Measurements from ENCODE around the gene NEK5.

Gene NEK5

DNA sequence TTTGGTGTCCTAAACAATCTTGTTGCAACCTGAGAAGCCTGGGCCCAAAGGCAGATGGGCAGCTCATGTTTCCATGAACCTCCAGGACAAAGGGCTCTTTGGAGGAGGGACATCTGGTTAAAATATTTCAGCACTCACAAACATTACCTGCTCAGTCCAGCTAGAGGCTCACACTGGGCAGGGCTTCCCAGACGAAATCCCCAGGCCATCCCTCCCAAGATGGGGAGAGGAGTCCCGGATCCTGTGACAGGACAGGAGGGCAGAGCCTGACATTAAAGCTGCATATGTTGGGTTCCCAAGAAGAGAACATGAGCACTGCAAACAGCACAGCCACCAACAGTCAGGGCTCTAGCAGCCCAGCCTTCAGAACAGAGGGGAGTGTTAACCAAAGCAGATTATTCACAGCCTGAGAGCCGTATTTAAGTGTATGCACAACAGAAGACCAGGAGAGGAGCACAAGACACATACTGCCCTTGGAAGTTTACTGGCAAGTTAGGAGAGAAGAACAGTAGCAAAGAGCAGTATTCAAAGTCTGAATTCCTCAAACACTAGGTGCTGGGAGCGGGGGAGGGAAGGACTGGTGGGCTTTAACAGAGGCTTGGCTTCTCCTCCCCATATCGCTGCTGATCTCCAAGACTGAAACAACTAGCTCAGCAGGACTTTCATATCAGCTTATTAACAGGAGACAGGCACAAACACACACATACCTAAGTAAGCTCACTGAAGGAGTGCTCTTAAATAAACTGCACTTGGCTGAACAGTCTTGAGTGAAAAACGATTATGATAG, 130.0 kb downstream of the NEK5 start:
- no peak overlapping the region for H3K9ac ChIP-seq (ENCODE audit: insufficient read length)

DNA sequence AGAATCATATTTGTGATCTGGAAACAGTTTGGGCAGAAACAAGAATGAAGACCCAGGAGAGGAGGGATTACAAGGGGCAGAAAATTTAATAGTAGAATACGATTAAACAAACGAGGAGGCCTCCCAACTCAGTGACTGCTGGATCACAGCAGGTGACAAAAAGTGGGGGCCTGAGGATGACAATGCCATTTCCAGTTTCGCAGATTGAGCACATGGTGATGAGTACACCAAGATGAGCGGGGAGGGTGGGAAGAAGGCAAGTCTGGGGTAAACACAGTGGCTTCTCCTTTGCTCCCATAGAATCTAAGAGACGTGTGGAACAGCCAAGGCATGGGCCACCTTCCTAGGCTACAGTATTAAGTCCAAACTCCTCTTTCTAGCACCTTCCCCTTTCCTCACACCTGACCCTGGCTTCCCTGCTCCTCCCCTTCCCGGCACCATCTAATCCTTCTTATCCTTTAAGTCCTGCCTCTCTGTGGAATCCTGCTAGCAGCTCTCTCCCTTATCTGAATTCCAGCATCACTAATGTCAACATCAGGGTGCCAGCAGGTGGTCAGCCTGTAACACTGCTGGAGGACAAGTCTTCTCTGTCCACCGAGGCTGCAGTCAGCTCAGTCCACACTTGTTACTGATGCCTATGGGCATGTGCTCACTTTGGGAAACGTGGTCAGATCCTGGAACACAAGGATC, 131.1 kb downstream of the NEK5 start:
- no peak for DNase-seq (ENCODE audit: low read depth, low spot score)

More for the DNA sequence above, 130.0 kb downstream of the NEK5 start:
- no peak for TF ChIP-seq EZH2 (IDR thresholded peaks at IDR 0.05)
- no peak for TF ChIP-seq POLR2AphosphoS5 (IDR thresholded peaks at IDR 0.05; ENCODE audit: borderline replicate concordance, low read depth, low read length)
- TF ChIP-seq FOXP2 (optimal IDR thresholded peaks at IDR 0.05; ENCODE audit: control extremely low read depth, extremely low read length, insufficient read depth), result no peak
- H3K36me3 ChIP-seq (ENCODE audit: insufficient read depth, low read length), result no peaks in the 10 kb centered on the region
- H3K9me3 ChIP-seq (ENCODE audit: low read depth, low read length), result no peaks in the 10 kb centered on the region
- no peak overlapping the region for H3K27ac ChIP-seq
- H3K4me3 ChIP-seq, result no peak overlapping the region
- no peak for DNase-seq (ENCODE audit: low read depth, low spot score)

GRCh38 chr13:51997186-51997585, 131.7 kb downstream of the NEK5 start:
- H3K4me3 ChIP-seq, result no peak overlapping the region
- no peaks in the 10 kb centered on the region for H3K36me3 ChIP-seq (ENCODE audit: insufficient read depth, low read length)
- no peak for DNase-seq (ENCODE audit: low read depth, low spot score)
- TF ChIP-seq FOXP2 (optimal IDR thresholded peaks at IDR 0.05; ENCODE audit: control extremely low read depth, extremely low read length, insufficient read depth) (no peak), EZH2 (IDR thresholded peaks at IDR 0.05) (no peak), POLR2AphosphoS5 (IDR thresholded peaks at IDR 0.05; ENCODE audit: borderline replicate concordance, low read depth, low read length) (no peak)
- no peak overlapping the region for H3K9ac ChIP-seq (ENCODE audit: insufficient read length)
- H3K27ac ChIP-seq, result no peak overlapping the region
- no peaks in the 10 kb centered on the region for H3K9me3 ChIP-seq (ENCODE audit: low read depth, low read length)

More for the DNA sequence above, 131.1 kb downstream of the NEK5 start:
- Histone ChIP-seq H3K9ac (ENCODE audit: insufficient read length) (no peak overlapping the region), H3K27ac (no peak overlapping the region), H3K9me3 (ENCODE audit: low read depth, low read length) (no peaks in the 10 kb centered on the region), H3K4me3 (no peak overlapping the region), H3K36me3 (ENCODE audit: insufficient read depth, low read length) (no peaks in the 10 kb centered on the region)
- TF ChIP-seq FOXP2 (optimal IDR thresholded peaks at IDR 0.05; ENCODE audit: control extremely low read depth, extremely low read length, insufficient read depth) (no peak), POLR2AphosphoS5 (IDR thresholded peaks at IDR 0.05; ENCODE audit: borderline replicate concordance, low read depth, low read length) (no peak), EZH2 (IDR thresholded peaks at IDR 0.05) (no peak)

- no peak overlapping the region for H3K9ac ChIP-seq (ENCODE audit: insufficient read length)
- no peaks in the 10 kb centered on the region for H3K36me3 ChIP-seq (ENCODE audit: insufficient read depth, low read length)
- TF ChIP-seq POLR2AphosphoS5 (IDR thresholded peaks at IDR 0.05; ENCODE audit: borderline replicate concordance, low read depth, low read length), result no peak
- TF ChIP-seq EZH2 (IDR thresholded peaks at IDR 0.05), result no peak
- no peak for TF ChIP-seq FOXP2 (optimal IDR thresholded peaks at IDR 0.05; ENCODE audit: control extremely low read depth, extremely low read length, insufficient read depth)
- DNase-seq (ENCODE audit: low read depth, low spot score), result no peak
- no peak overlapping the region for H3K27ac ChIP-seq
- H3K9me3 ChIP-seq (ENCODE audit: low read depth, low read length), result no peaks in the 10 kb centered on the region
- no peak overlapping the region for H3K4me3 ChIP-seq
Observed at GRCh38 chr13:51996641-51997040, 132.2 kb downstream of the NEK5 start.

- no peak for DNase-seq (ENCODE audit: low read depth, low spot score)
Observed at GRCh38 chr13:51995677-51996551, 133.0 kb downstream of the NEK5 start.

DNA sequence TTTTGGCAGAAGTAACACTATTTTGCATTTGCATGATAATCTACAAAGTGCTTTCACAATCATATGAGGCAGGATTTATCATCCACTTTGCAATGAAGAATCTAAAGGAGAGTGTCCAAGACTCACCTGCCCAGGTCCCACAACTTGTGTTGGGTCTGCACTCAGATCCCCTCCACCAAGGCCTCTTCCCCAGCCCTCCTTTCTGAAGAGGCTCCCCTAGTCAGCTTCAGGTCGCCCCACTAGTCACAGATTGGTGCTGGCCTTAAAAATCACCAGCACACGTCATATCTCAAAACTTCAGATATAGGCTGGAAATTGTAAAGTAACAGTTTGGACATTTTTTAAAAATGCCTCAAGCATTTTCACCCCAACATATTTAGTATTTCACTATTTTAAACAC, 135.2 kb downstream of the NEK5 start:
- Histone ChIP-seq H3K36me3 (ENCODE audit: insufficient read depth, low read length) (no peaks in the 10 kb centered on the region), H3K9ac (ENCODE audit: insufficient read length) (peak overlapping the region; percentile 35), H3K4me3 (no peak overlapping the region), H3K27ac (no peak overlapping the region), H3K9me3 (ENCODE audit: low read depth, low read length) (no peaks in the 10 kb centered on the region)
- DNase-seq (ENCODE audit: low read depth, low spot score), result no peak
- TF ChIP-seq EZH2 (IDR thresholded peaks at IDR 0.05) (no peak), FOXP2 (optimal IDR thresholded peaks at IDR 0.05; ENCODE audit: control extremely low read depth, extremely low read length, insufficient read depth) (no peak), POLR2AphosphoS5 (IDR thresholded peaks at IDR 0.05; ENCODE audit: borderline replicate concordance, low read depth, low read length) (no peak)

More at GRCh38 chr13:51995677-51996551, 133.0 kb downstream of the NEK5 start:
- TF ChIP-seq POLR2AphosphoS5 (IDR thresholded peaks at IDR 0.05; ENCODE audit: borderline replicate concordance, low read depth, low read length), result no peak
- no peak for TF ChIP-seq FOXP2 (optimal IDR thresholded peaks at IDR 0.05; ENCODE audit: control extremely low read depth, extremely low read length, insufficient read depth)
- Histone ChIP-seq H3K9me3 (ENCODE audit: low read depth, low read length) (no peaks in the 10 kb centered on the region), H3K4me3 (no peak overlapping the region), H3K9ac (ENCODE audit: insufficient read length) (no peak overlapping the region), H3K36me3 (ENCODE audit: insufficient read depth, low read length) (no peaks in the 10 kb centered on the region), H3K27ac (no peak overlapping the region)

- H3K4me3 ChIP-seq, result no peak overlapping the region
- no peak overlapping the region for H3K27ac ChIP-seq
- no peak overlapping the region for H3K9ac ChIP-seq (ENCODE audit: insufficient read length)
- TF ChIP-seq POLR2AphosphoS5 (IDR thresholded peaks at IDR 0.05; ENCODE audit: borderline replicate concordance, low read depth, low read length) (no peak), FOXP2 (optimal IDR thresholded peaks at IDR 0.05; ENCODE audit: control extremely low read depth, extremely low read length, insufficient read depth) (no peak), EZH2 (IDR thresholded peaks at IDR 0.05) (no peak)
- no peak for DNase-seq (ENCODE audit: low read depth, low spot score)
- H3K9me3 ChIP-seq (ENCODE audit: low read depth, low read length), result no peaks in the 10 kb centered on the region
- no peaks in the 10 kb centered on the region for H3K36me3 ChIP-seq (ENCODE audit: insufficient read depth, low read length)
Observed at GRCh38 chr13:51988988-51989618, 139.8 kb downstream of the NEK5 start.
